Measurements from ENCODE around the gene AKIP1. TPM values are rescaled to one million over a fixed set of nuclear protein-coding genes. Genes with fewer than 3 reads are reported as not detected.

The AKIP1 gene
- total RNA-seq, 1 donor from 2014 or later = 11.4 TPM

DNA sequence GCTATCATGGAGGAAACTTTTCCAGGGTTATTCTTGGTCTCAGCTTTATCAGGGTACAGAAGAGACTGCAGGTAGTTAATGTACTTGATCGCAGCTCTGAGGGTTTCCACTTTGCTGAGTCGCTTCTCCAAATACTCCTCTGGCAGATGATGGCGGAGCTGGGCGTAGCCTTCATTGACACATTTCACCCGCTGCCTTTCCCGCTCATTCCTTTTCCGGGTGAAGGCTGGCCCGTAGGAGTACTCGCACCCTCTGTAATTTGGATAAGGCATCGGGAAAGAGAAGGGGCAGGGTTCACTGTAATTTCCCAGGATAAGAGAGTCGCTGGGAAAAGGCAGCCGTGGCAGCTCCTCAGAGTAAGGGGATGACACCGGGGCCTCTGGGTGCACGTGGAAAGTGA, 26.7 kb downstream of the AKIP1 start:
- DNase-seq (ENCODE audit: low spot score in 2 of 2) = peak in 1 of 2 donors; percentile 22
- H3K9me3 ChIP-seq = no peaks in the 10 kb centered on the region
- H3K4me1 ChIP-seq = no peaks in the 10 kb centered on the region
- H3K27me3 ChIP-seq = no peaks in the 10 kb centered on the region
- TF ChIP-seq, protein P1, sequence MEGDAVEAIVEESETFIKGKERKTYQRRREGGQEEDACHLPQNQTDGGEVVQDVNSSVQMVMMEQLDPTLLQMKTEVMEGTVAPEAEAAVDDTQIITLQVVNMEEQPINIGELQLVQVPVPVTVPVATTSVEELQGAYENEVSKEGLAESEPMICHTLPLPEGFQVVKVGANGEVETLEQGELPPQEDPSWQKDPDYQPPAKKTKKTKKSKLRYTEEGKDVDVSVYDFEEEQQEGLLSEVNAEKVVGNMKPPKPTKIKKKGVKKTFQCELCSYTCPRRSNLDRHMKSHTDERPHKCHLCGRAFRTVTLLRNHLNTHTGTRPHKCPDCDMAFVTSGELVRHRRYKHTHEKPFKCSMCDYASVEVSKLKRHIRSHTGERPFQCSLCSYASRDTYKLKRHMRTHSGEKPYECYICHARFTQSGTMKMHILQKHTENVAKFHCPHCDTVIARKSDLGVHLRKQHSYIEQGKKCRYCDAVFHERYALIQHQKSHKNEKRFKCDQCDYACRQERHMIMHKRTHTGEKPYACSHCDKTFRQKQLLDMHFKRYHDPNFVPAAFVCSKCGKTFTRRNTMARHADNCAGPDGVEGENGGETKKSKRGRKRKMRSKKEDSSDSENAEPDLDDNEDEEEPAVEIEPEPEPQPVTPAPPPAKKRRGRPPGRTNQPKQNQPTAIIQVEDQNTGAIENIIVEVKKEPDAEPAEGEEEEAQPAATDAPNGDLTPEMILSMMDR (IDR thresholded peaks at IDR 0.05) = no peak
- intact Hi-C loops (cut with DNase I) = no loop called here
- H3K36me3 ChIP-seq = no peaks in the 10 kb centered on the region
- no peak overlapping the region for H3K27ac ChIP-seq
- no peak overlapping the region for H3K4me3 ChIP-seq

DNA sequence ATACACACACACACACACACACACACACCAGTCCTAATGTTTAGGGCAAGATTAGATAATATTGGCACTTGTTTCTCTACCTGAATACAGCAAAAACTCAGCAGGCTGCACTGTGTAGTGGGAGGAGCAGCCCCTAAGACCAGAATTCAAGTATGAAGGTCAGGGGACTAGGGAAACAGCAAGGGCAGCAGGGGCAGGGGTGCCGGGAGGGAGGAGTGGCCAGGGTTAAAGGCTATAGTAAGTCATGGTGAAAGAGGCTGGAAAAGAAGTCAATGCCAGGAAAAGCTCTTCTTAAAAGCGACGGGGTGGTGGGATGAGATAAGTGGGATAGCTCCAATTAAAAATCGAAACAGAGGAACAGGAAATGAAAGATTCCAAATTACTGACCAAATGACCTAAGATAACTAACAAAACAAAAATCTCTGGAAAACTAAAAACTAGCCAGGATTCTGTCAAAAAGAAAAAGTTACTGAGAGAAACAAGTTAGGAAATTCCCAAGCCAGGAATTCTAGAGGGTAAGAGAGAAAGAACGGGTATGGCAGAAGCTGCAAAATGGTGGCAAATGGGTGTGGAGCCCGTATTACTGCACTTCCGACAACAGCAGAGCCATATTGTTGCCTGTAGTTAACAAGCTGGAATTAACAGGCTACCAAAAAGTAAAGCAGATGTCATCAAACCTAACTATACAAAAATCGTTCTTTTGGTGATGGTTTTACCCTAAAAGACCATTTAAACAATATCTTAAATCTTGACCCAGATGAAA, 30.5 kb downstream of the AKIP1 start:
- Histone ChIP-seq H3K27ac (no peak overlapping the region), H3K36me3 (no peaks in the 10 kb centered on the region), H3K4me1 (no peaks in the 10 kb centered on the region), H3K9me3 (no peaks in the 10 kb centered on the region), H3K27me3 (no peaks in the 10 kb centered on the region), H3K4me3 (no peak overlapping the region)
- intact Hi-C loops (cut with DNase I) = no loop called here
- DNase-seq (ENCODE audit: low spot score in 2 of 2) = peak in 1 of 2 donors; percentile 2
- TF ChIP-seq, protein P1 (IDR thresholded peaks at IDR 0.05) = no peak

DNA sequence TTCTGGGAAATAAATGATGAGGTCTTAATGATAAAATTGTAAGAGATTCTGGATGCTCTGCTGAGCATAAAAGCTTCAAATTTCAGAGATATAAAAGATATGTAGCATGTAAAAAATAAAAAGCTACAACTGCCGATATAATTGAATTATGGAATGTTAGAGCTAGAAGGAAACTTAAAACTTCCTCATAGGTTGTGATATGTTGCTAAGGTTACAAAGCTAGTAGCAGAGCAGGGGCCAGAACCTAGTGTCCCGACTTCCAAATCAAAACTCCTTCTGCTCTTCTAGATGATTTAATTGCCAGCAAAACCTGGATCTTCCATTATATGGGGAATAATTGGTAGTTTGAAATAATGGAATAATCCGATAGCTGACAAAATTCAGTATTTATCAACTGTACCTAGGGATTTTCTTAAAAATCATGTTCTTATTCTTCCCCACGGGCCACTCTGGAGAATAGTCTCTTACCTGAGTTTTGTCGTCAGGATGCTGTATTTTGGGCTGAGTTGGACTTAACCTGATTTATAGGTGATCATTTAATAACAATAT, 31.6 kb downstream of the AKIP1 start, which contains the start of gene ASCL3:
TSS of gene ASCL3 (minus strand) at position 499 of the 549 bp plus-strand sequence. CDS start 4,855 bp downstream, outside the sequence.
- intact Hi-C loops (cut with DNase I) = no loop called here
- H3K4me1 ChIP-seq = no peaks in the 10 kb centered on the region
- H3K27ac ChIP-seq = no peak within 1 kb of the TSS

DNA sequence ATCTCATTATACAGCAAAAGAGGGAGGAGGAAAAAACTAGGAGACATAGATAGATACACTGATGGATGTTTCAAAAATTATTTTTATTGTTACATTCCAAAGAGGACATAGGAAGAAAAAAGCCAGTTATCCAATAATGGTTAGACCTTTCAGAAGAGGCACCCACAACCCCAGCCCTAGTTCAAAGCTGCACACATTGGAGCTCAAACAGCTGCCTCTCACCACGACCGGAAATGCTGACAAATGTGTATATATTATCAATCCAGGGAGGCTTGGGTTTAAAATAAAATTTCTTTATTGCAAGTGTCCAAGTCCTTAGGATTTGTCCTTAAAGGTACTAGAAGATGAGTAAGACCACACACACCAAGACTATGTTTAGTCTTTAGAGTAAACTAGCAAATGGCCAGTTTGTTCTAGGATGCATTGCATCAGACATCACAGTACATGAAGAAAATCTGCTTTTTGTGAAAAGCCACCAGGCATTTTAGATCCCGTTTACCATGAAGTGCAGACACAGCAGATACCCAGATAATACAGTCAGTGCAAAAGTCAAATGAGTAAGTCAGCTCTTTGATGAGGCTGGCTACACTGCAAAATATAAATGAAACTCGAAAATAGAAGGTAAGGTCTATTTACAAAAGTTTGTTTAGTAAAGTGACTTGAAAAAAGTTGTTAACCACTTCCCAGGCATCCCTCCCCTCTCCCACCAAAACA, 36.4 kb downstream of the AKIP1 start:
- Histone ChIP-seq H3K4me3 (no peak overlapping the region), H3K9me3 (no peaks in the 10 kb centered on the region), H3K27me3 (no peaks in the 10 kb centered on the region), H3K27ac (no peak overlapping the region), H3K4me1 (no peaks in the 10 kb centered on the region), H3K36me3 (peaks cover 23 to 49% of the 10 kb centered on the region in 2 donors)
- no peak for DNase-seq (ENCODE audit: low spot score in 2 of 2)
- TF ChIP-seq, protein P1 (IDR thresholded peaks at IDR 0.05) = no peak
- intact Hi-C loops (cut with DNase I) = no loop called here

More for the DNA sequence above, 31.6 kb downstream of the AKIP1 start, which contains the start of gene ASCL3:
- TF ChIP-seq, protein P1 (IDR thresholded peaks at IDR 0.05) = no peak
- Histone ChIP-seq H3K9me3 (no peaks in the 10 kb centered on the region), H3K4me3 (no peak within 1 kb of the TSS), H3K27me3 (no peaks in the 10 kb centered on the region), H3K36me3 (peaks cover 5 to 8% of the 10 kb centered on the region in 2 donors)
- DNase-seq (ENCODE audit: low spot score in 2 of 2) = no peak

DNA sequence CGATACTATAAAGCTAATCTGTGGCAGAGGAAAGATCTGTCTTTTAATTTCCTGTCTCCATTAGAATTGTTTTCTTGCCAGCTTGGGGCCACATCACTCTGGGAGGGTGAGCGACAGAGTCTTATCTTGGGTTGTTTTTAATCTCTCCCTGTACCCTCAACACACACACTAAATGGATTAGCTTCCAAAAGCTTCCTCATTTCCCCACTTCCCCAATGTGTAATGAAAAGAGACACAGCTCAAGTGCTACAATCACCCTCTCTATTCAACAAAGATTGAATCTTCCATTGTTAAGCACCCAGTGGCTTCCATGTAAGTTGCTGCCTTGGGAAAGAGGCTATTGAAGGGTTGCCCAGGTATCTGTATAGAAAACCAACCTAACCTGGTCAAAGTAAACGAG, 37.9 kb downstream of the AKIP1 start:
- no peak overlapping the region for H3K4me3 ChIP-seq
- no peak for DNase-seq (ENCODE audit: low spot score in 2 of 2)
- H3K27me3 ChIP-seq = no peaks in the 10 kb centered on the region
- H3K27ac ChIP-seq = no peak overlapping the region
- TF ChIP-seq, protein P1 (IDR thresholded peaks at IDR 0.05) = no peak
- H3K9me3 ChIP-seq = no peaks in the 10 kb centered on the region
- intact Hi-C loops (cut with DNase I) = no loop called here
- H3K36me3 ChIP-seq = peaks cover 36 to 61% of the 10 kb centered on the region in 2 donors
- no peaks in the 10 kb centered on the region for H3K4me1 ChIP-seq

All from ascending aorta (tissue), 2 donors.